SJSA1 (cell line): ENCODE measurements around the gene DLG2. TPM values are rescaled to one million over a fixed set of nuclear protein-coding genes. Genes with fewer than 3 reads are reported as not detected.

Source experiments
- DNase-seq, 2 experiments: peaks; one replicate each; pipeline ENCODE4 v3.0.0-alpha.2; 2015 to 2020; ENCODE audit warnings: low spot score in 2 of 2, low read depth in 1 of 2
- H3K27ac ChIP-seq: fragments of 250-450 bp; sonication (Bioruptor Pico); 2 replicates; pipeline ENCODE4 v1.5.1; 2020; ENCODE audit warnings: mild to moderate bottlenecking, moderate library complexity
- H3K27me3 ChIP-seq: fragments of 250-450 bp; sonication (Bioruptor Pico); replicated peaks from 2 replicates; pipeline ENCODE4 v1.5.1; 2020; ENCODE audit warnings: mild to moderate bottlenecking, moderate library complexity
- H3K36me3 ChIP-seq: fragments of 250-450 bp; sonication (Bioruptor Pico); 2 replicates; pipeline ENCODE4 v1.5.1; 2020; ENCODE audit warnings: mild to moderate bottlenecking
- H3K4me1 ChIP-seq: fragments of 250-450 bp; sonication (Bioruptor Pico); replicated peaks from 2 replicates; pipeline ENCODE4 v1.6.1; 2021; ENCODE audit warnings: mild to moderate bottlenecking
- H3K4me3 ChIP-seq: fragments of 250-450 bp; sonication (Bioruptor Pico); 2 replicates; pipeline ENCODE4 v1.5.1; 2020; ENCODE audit warnings: mild to moderate bottlenecking
- H3K9me3 ChIP-seq: fragments of 250-450 bp; sonication (Bioruptor Pico); replicated peaks from 2 replicates; pipeline ENCODE4 v1.5.1; 2020; ENCODE audit warnings: mild to moderate bottlenecking
- total RNA-seq: library from RNA; depleted of rRNA; stranded (reverse); fragments of >200 nt; shearing (Covaris generic); gene quantifications from 2 replicates; pipeline ENCODE4 v1.2.3, GENCODE V29; 2014

Gene DLG2
- total RNA-seq, 1 experiment from 2014 or later: 0.13 TPM

DNA sequence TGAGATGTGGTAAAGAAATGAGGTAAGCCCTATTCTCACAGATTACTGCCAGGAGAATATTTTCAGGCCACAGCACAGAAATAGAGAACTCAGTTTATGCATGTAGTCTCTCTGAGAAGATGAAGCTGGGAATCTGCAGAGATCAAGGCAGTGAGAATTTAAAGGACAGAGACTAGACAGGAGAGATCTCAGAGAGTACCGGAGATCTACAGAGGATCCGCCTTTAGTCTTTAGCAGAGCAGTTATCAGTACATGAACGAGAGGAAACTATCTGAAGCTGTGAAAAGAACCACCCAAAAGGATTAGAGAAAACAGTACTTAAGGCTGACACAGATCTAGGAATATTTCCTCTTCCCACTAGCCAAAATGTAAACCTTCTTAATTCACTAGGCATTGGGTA is 101.5 kb downstream of the DLG2 start:
- no peak for DNase-seq
- Histone ChIP-seq H3K9me3 (no peaks in the 10 kb centered on the region), H3K27me3 (no peaks in the 10 kb centered on the region), H3K4me1 (no peaks in the 10 kb centered on the region), H3K4me3 (no peak overlapping the region), H3K27ac (no peak overlapping the region), H3K36me3 (no peaks in the 10 kb centered on the region)

GRCh38 chr11:85517272-85517671 is 109.9 kb downstream of the DLG2 start:
- no peak for DNase-seq
- Histone ChIP-seq H3K4me1 (no peaks in the 10 kb centered on the region), H3K9me3 (no peaks in the 10 kb centered on the region), H3K27me3 (no peaks in the 10 kb centered on the region), H3K27ac (no peak overlapping the region), H3K36me3 (no peaks in the 10 kb centered on the region), H3K4me3 (no peak overlapping the region)

- H3K36me3 ChIP-seq: no peaks in the 10 kb centered on the region
- H3K27me3 ChIP-seq: no peaks in the 10 kb centered on the region
- no peak overlapping the region for H3K4me3 ChIP-seq
- H3K4me1 ChIP-seq: no peaks in the 10 kb centered on the region
- no peaks in the 10 kb centered on the region for H3K9me3 ChIP-seq
- no peak overlapping the region for H3K27ac ChIP-seq
- DNase-seq: no peak
These were observed 131.2 kb downstream of the DLG2 start for GRCh38 chr11:85495918-85496317.

GRCh38 chr11:85494396-85494795 is 132.7 kb downstream of the DLG2 start:
- no peak for DNase-seq
- H3K4me3 ChIP-seq: no peak overlapping the region
- no peak overlapping the region for H3K27ac ChIP-seq
- no peaks in the 10 kb centered on the region for H3K9me3 ChIP-seq
- H3K4me1 ChIP-seq: no peaks in the 10 kb centered on the region
- no peaks in the 10 kb centered on the region for H3K36me3 ChIP-seq
- no peaks in the 10 kb centered on the region for H3K27me3 ChIP-seq

GRCh38 chr11:85485902-85486301 is 141.2 kb downstream of the DLG2 start:
- no peaks in the 10 kb centered on the region for H3K9me3 ChIP-seq
- H3K27ac ChIP-seq: no peak overlapping the region
- no peaks in the 10 kb centered on the region for H3K36me3 ChIP-seq
- no peaks in the 10 kb centered on the region for H3K27me3 ChIP-seq
- H3K4me3 ChIP-seq: no peak overlapping the region
- no peak for DNase-seq
- H3K4me1 ChIP-seq: no peaks in the 10 kb centered on the region

DNA sequence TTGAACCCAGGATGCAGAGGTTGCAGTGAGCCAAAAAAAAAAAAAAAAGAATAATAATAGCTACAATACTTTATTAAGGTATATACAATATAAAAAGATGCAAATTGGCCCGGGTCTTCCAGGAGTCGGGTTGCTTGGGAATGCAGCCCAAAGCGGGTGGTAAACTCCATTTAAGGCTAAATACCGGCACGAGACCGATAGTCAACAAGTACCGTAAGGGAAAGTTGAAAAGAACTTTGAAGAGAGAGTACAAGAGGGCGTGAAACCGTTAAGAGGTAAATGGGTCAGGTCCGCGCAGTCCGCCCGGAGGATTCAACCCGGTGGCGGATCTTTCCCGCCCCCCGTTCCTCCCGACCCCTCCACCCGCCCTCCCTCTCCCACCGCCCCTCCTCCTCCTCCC is 143.3 kb downstream of the DLG2 start:
- H3K27ac ChIP-seq: no peak overlapping the region
- no peaks in the 10 kb centered on the region for H3K4me1 ChIP-seq
- no peaks in the 10 kb centered on the region for H3K36me3 ChIP-seq
- H3K9me3 ChIP-seq: no peaks in the 10 kb centered on the region
- no peaks in the 10 kb centered on the region for H3K27me3 ChIP-seq
- DNase-seq: no peak
- H3K4me3 ChIP-seq: no peak overlapping the region

DNA sequence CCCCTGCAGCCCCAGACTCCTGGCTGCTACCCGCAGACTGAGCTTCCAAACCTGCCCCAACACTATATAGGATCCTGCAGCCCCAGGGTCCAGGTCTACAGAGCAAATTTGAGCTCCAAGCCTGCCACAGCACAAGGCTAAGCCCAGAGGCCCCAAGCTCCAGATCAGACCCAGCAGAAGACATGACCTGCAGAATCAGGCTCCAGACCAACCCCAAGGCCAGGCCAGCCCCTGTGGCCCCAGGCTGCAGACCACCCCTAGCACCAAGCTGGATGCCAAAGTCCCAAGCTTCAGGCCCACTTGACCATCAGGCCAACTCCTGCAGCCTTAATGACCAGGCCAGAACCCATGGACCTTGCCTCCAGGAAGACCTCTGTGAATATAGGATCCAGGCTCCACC is 145.3 kb downstream of the DLG2 start:
- Histone ChIP-seq H3K36me3 (no peaks in the 10 kb centered on the region), H3K27me3 (no peaks in the 10 kb centered on the region), H3K27ac (no peak overlapping the region), H3K9me3 (no peaks in the 10 kb centered on the region), H3K4me3 (no peak overlapping the region), H3K4me1 (no peaks in the 10 kb centered on the region)
- no peak for DNase-seq

DNA sequence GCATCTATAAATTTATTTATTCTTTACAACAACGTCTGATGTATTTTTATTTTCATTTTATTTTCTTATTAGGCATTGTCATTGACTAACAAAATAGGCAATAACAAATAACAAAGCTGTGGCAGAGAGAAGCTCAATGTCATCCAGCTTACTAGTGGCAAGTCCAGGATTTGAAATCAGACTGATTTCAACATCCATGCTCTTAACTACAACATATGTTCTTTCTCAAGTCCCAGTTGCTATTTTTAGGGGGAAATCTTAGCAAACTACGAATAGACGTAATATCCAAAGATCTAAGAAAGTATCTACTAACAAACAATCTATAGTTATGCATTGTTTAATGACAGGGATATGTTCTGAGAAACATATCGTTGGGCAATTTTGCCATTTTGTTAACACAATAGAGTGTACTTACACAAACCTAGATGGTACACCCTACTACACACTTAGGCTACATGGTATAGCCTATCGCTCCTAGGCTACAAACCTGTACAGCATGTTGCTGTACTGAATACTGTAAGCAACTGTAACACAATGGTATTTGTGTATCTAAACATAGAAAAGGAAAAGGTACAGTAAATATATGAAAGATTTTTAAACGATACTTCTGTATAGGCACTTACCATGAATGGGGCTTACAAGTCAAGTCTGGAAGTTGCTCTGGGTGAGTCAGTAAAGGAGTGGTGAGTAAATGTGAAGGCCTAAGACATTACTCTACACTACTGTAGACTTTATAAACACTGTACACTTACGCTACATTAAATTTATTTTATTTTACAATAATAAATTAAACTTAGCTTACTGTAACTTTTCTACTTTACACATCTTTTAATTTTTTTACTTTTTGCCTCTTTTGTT is 151.3 kb downstream of the DLG2 start:
- H3K36me3 ChIP-seq: no peaks in the 10 kb centered on the region
- H3K4me1 ChIP-seq: no peaks in the 10 kb centered on the region
- H3K27ac ChIP-seq: no peak overlapping the region
- no peaks in the 10 kb centered on the region for H3K27me3 ChIP-seq
- DNase-seq: no peak
- H3K9me3 ChIP-seq: no peaks in the 10 kb centered on the region
- H3K4me3 ChIP-seq: no peak overlapping the region

DNA sequence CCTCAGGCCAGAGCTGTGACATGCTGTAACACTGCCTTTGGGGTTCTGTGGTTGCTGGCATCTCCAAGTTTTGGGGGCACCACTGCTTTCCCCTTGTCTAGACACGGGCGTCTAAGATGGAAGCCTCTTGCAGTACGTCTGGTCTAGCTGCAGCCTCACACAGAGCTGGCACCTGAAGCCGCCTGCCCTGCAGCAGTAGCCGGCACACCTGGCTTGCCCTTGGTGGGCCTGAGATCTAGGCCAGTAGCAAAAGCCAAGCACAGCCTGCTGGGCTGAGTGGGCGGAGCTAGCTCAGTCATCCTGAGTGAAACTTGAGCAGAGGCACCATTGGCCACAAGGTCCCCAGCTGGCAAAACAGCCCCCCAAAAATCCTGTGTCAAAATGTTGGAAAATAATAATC is 154.2 kb downstream of the DLG2 start:
- Histone ChIP-seq H3K4me1 (no peaks in the 10 kb centered on the region), H3K9me3 (no peaks in the 10 kb centered on the region), H3K4me3 (no peak overlapping the region), H3K36me3 (no peaks in the 10 kb centered on the region), H3K27ac (no peak overlapping the region), H3K27me3 (no peaks in the 10 kb centered on the region)
- DNase-seq: no peak

GRCh38 chr11:85464283-85464682 is 162.9 kb downstream of the DLG2 start:
- H3K4me3 ChIP-seq: no peak overlapping the region
- H3K4me1 ChIP-seq: no peaks in the 10 kb centered on the region
- no peak for DNase-seq
- H3K27me3 ChIP-seq: no peaks in the 10 kb centered on the region
- no peak overlapping the region for H3K27ac ChIP-seq
- no peaks in the 10 kb centered on the region for H3K36me3 ChIP-seq
- no peaks in the 10 kb centered on the region for H3K9me3 ChIP-seq

DNA sequence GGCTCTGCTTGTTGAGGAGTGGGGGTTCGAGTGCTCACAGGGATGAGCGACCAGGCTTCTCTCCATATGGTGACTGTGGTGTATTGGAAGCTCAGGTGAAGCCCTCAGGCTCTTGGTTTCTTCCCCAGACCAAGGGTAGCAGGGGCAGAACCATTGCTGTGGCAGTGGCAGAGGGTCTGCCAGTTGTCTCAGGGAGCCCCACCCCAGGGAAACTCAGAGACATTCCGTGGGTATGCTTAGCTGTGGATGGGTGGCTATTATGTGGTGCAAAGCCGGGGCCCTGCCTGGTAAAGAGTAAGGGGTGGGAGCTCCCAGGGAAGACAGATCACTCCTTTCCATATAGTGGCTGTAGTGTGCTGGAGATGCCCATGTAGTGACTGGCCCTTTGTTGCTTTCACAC is 167.8 kb downstream of the DLG2 start:
- Histone ChIP-seq H3K4me3 (no peak overlapping the region), H3K27ac (no peak overlapping the region), H3K36me3 (no peaks in the 10 kb centered on the region), H3K9me3 (no peaks in the 10 kb centered on the region), H3K27me3 (no peaks in the 10 kb centered on the region), H3K4me1 (no peaks in the 10 kb centered on the region)
- no peak for DNase-seq

DNA sequence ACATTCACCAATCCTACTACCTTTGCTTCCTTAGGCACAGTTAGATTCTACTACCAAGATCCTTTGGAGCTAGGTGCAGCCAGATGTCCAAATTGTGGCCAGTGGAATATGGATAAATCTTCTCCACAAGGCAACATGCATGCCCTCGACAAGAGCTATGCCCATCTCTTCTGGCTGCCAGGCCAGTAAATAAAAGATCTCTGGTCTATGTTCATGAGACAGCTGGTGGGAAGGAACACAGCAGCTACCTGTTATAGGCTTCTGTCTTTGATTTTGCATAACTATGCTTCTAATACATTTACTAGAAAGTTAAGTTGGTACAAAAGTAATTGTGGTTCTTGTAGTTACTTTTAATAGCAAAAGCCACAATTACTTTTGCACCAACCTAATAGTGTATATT is 182.7 kb downstream of the DLG2 start:
- H3K4me3 ChIP-seq: no peak overlapping the region
- no peaks in the 10 kb centered on the region for H3K36me3 ChIP-seq
- H3K4me1 ChIP-seq: no peaks in the 10 kb centered on the region
- no peak overlapping the region for H3K27ac ChIP-seq
- H3K9me3 ChIP-seq: no peaks in the 10 kb centered on the region
- no peak for DNase-seq
- no peaks in the 10 kb centered on the region for H3K27me3 ChIP-seq

- H3K36me3 ChIP-seq: no peaks in the 10 kb centered on the region
- H3K4me3 ChIP-seq: no peak overlapping the region
- no peak for DNase-seq
- no peaks in the 10 kb centered on the region for H3K27me3 ChIP-seq
- no peak overlapping the region for H3K27ac ChIP-seq
- no peaks in the 10 kb centered on the region for H3K9me3 ChIP-seq
- no peaks in the 10 kb centered on the region for H3K4me1 ChIP-seq
These were observed 186.9 kb downstream of the DLG2 start for GRCh38 chr11:85440273-85440672.

- DNase-seq: no peak
- H3K4me3 ChIP-seq: no peak overlapping the region
- no peak overlapping the region for H3K27ac ChIP-seq
- no peaks in the 10 kb centered on the region for H3K4me1 ChIP-seq
- H3K27me3 ChIP-seq: no peaks in the 10 kb centered on the region
- H3K9me3 ChIP-seq: no peaks in the 10 kb centered on the region
- H3K36me3 ChIP-seq: no peaks in the 10 kb centered on the region
These were observed 188.8 kb downstream of the DLG2 start for GRCh38 chr11:85438328-85438727.

DNA sequence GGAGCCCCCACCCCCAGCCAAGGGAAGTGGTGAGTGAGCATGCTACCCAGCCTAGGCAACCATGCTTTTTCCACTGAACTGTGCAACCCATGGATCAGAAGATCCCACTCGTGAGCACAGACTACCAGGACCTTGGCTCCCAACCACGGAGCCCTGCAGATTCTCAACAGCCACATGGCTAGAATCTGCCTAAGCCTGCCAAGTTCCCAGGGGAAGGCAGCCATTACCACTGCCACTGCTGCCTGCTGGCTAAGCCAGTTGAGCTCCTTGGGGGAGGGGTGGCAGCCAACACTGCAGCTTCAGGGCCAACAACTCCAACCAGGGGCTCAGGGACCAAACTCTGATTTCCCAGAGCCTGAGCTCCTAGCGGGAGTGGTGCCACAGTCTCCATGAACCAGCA is 195.8 kb downstream of the DLG2 start:
- Histone ChIP-seq H3K4me3 (no peak overlapping the region), H3K27me3 (no peaks in the 10 kb centered on the region), H3K9me3 (no peaks in the 10 kb centered on the region), H3K4me1 (no peaks in the 10 kb centered on the region), H3K27ac (no peak overlapping the region), H3K36me3 (no peaks in the 10 kb centered on the region)
- DNase-seq: no peak
